NCI-H2107 (cell line): ENCODE measurements around the gene HEXA.

ENCODE experiments used
- DNase-seq: peaks from one replicate; lab custom pipeline; 2025; lab: John Stamatoyannopoulos, UW

The HEXA gene

GRCh38 chr15:72319360-72319984 is 56.3 kb downstream of the HEXA start:
- no peak for DNase-seq

DNA sequence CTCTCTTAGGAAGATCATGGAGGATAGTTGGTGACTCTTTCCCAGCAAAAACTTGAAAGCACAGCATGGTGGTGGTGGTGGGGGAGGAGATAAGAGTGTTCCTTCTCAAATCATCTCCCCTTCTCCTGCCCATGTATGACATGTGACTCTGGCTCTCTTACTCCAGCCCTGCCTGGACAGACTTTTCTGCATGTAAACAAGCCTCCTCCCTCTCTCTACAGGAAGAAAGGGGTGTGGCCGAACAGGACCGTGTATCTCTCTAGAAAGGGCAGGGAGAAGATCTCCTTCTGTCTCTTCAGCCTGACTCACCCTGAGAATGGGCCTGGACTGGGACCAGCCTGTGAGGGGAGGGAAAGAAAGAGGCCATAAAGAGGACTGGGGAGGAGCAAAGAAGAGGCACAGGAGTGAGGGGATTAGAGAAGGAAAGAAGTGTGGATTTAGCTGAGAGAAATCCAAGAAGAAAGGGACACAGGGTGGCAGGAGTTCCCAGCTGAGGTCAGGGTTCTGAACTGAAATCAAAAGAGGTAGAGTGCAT is 57.3 kb downstream of the HEXA start:
- no peak for DNase-seq

DNA sequence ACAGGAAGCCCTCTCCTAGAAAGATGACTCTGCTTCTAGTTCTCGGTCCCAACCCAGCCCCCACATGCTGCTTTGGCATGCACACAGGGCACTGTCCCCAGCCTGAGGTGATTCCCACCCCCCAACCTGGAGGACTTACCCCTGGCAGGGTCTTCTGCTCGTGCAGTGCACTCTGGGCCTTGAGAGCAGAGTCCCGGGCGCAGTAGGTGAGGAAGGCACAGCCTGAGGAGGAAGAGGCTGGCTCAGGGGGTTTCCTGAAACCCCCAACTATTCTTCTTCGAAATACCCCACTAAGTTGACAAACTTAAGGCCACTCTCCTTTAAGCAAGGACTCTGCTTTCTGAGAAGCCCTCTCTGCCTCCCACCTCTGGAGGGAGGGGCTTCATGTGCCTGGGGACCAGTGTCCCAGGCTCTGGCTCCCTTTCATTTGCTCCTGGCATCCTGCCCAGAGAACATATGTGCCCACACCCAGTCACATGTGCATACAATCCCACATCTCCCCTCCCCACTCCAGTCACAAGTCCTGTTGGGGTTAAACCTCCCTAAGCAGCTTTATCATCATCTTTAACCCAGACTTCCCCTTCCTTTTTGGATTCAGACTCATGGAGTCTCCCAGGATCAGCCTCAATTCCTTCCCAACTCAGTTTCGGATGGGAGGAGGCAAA is 60.0 kb downstream of the HEXA start:
- DNase-seq = no peak

DNA sequence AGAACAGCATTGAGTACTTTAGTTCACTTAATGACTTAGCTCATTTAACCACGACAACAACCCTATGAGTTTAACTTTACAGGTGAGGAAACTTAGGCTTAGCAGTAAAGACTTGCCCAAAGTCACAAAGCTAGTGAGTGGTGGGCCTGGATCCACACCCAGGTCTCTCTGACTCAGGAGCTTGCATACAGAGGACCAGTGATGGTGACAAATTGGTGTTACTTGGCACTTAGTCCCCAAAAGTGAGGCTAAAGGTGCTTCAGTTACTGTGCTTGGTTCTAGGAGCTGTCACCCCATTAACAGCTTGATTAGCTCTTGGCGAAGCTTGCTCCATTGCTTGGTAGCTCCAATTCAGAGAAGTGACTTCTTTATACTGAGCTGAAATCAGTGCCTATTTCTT is 61.9 kb downstream of the HEXA start:
- DNase-seq = no peak

- DNase-seq = no peak
Observed at GRCh38 chr15:72313448-72313840, 62.4 kb downstream of the HEXA start.

DNA sequence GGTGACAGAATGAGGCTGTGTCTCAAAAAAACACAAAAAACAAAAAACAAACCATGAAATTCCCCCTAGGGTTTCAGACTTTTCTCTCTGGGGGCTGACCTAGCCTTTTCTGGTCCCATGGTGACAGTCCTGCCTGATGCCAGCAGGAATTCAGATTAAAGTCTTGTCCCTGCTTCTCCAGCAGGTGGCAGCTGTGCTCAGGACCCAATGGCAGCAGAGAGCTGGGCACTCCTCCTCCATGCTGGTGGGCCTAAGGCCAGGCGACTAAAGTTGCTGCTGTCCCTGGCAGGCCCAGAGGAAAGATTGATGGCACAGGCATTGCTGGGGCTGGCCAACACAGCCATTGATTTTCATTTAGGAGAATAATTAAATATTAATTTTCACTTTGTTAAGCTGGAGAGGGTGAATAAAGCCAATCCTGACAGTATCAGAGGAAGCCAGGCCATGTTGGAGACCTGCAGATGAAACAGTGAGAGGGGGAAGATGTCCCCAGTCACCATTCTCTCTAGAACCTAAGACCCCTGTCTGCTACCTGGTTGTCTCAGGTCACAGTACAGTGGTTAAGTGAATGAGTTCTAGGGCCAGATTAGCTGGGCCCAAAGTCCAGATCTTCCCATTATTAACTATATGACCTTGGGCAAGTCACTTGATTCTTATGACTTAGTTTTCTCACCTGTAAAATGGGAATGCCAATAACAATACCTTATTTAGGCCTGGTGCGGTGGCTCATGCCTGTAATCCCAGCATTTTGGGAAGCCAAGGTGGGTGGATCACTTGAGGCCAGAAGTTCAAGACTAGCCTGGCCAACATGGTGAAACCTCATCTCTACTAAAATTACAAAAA is 63.0 kb downstream of the HEXA start:
- peak; percentile 15 for DNase-seq

- no peak for DNase-seq
Observed at GRCh38 chr15:72307026-72307425, 68.8 kb downstream of the HEXA start.

- no peak for DNase-seq
Observed at GRCh38 chr15:72306211-72306785, 69.5 kb downstream of the HEXA start.

DNA sequence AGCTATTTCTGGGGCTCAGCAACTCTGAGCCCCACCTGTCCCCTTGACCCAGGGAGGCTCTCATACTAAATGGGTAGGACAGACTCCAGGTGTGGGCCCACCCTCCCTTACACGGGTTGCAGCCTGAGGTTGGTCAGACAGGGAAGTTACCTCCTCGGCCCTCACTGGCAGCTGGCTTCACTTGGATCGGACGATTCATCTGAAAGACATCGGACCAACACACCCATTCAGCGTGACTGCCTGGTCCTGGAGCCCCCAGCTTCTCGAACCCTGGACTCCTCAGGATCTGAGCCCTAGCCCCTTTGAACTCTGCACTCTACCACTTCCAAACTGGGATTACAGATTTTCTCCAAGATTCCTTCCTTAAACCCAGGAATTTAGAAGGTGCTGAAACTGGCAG is 71.2 kb downstream of the HEXA start:
- no peak for DNase-seq

DNA sequence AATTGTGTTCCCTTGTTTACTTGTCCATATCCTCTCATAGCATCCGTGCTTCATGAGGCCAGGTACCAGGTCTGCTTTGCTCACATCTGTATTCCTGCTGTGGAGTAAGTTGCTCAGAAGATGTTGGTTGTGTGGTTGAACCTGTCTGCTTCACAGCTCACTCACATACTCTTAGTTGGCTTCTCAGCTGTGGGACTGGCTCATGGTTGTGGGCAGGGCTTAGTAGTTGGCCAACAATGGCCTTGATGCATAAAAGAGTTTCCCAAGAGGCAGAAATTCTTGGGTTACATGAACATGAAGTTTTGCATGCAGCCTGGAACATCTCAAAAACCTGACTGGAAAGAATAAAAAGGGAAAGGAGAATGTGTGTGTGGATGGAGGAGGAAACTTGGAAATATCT is 72.9 kb downstream of the HEXA start:
- no peak for DNase-seq
